ENCODE measurements around the gene SPTBN1. TPM values are rescaled to one million over a fixed set of nuclear protein-coding genes. Genes with fewer than 3 reads are reported as not detected.

SPTBN1 gene
- total and polyA plus RNA-seq, 9 of the 15 experiments (the other 6 are each of a cell fraction or from before 2014, with no cell fraction given), result 8.9 to 66.8 (median 31.4) TPM

- H3K4me3 ChIP-seq, result no peak overlapping the region
- H3K36me3 ChIP-seq (ENCODE audit: control insufficient read depth, insufficient read depth, low read length), result no peaks in the 10 kb centered on the region
- ChIA-PET CTCF (ENCODE audit: low intra/inter-chr PET ratio) (no interaction called here), POLR2A (interaction anchor here (0.9 kb wide), 1 partner anchor 13 kb away, joined by 3 read pairs; no protein-coding TSS in a partner anchor)
- no peak overlapping the region for H3K9ac ChIP-seq (ENCODE audit: insufficient read depth in 1 of 2, low read depth in 2 of 2, low read length in 2 of 2)
- no peaks in the 10 kb centered on the region for H3K9me3 ChIP-seq (replicated peaks; ENCODE audit: control insufficient read depth, insufficient read depth, low read depth, low read length)
- no peaks in the 10 kb centered on the region; a peak in 1 of 5 replicates for H3K4me1 ChIP-seq (replicated peaks in 1 of 2; ENCODE audit: control insufficient read depth in 2 of 2, insufficient read depth in 2 of 2, low read length in 2 of 2)
- H2AFZ ChIP-seq (ENCODE audit: low read depth, low read length), result no peak overlapping the region
- 0% methylated on average over 3 of the region's 3 CpGs for WGBS (ENCODE audit: insufficient coverage, low coverage, missing lambda C conversion rate)
- H3K4me2 ChIP-seq (ENCODE audit: insufficient read depth, low read length), result no peak overlapping the region
- DNase-seq (ENCODE audit: extremely low read depth in 1 of 4, low spot score in 3 of 4), result no peak
- in situ Hi-C loops (cut with MboI), result no loop called here
- no peak overlapping the region for H3K27ac ChIP-seq (ENCODE audit: extremely low read depth, low read depth, low read length)
- H3K27me3 ChIP-seq (ENCODE audit: control insufficient read depth in 2 of 2, insufficient read depth in 2 of 2, low read length in 2 of 2), result peaks cover 17 to 66% of the 10 kb centered on the region in 2 experiments
- intact Hi-C loops (cut with micrococcal nuclease), result no loop called here
- no peaks in the 10 kb centered on the region for H3K79me2 ChIP-seq (ENCODE audit: control insufficient read depth, insufficient read depth, low read length)
- no peaks in the 10 kb centered on the region for H3K9me1 ChIP-seq (ENCODE audit: control insufficient read depth, insufficient read depth, low read length)
- no peak for FAIRE-seq
- no peak for ATAC-seq
- H4K20me1 ChIP-seq (replicated peaks; ENCODE audit: control insufficient read depth, insufficient read depth, low read length), result no peaks in the 10 kb centered on the region
- no peak for TF ChIP-seq TSHZ1 (CRISPR knock-in tag; IDR thresholded peaks at IDR 0.05)
- no peak for TF ChIP-seq ZNF57 (CRISPR knock-in tag; IDR thresholded peaks at IDR 0.05)
- TF ChIP-seq ERF (CRISPR knock-in tag; IDR thresholded peaks at IDR 0.05), result no peak
- TF ChIP-seq FOXA3 (CRISPR knock-in tag; conservative IDR thresholded peaks at IDR 0.05 in 1 of 2, IDR thresholded peaks at IDR 0.05 in 1 of 2), result no peak
- TF ChIP-seq, protein P1, sequence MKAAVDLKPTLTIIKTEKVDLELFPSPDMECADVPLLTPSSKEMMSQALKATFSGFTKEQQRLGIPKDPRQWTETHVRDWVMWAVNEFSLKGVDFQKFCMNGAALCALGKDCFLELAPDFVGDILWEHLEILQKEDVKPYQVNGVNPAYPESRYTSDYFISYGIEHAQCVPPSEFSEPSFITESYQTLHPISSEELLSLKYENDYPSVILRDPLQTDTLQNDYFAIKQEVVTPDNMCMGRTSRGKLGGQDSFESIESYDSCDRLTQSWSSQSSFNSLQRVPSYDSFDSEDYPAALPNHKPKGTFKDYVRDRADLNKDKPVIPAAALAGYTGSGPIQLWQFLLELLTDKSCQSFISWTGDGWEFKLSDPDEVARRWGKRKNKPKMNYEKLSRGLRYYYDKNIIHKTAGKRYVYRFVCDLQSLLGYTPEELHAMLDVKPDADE (conservative IDR thresholded peaks at IDR 0.05; ENCODE audit: control insufficient read depth, low read depth, low read length), result no peak
- BruUV-seq (replicated peaks), result no TSS peak
Measured at GRCh38 chr2:54678719-54679118, 222.6 kb downstream of the SPTBN1 start.

Measured in K562 (cell line).